SK-N-SH (cell line): ENCODE data around the gene ZYG11B. TPM values are rescaled to one million over a fixed set of nuclear protein-coding genes. Genes with fewer than 3 reads are reported as not detected.

ENCODE experiments used
- CTCF ChIA-PET: fragments of 300-600, 350-600 bp; formaldehyde crosslinking; extraction: SDS; loops from one replicate; lab custom pipeline; 2021; lab: Yijun Ruan, JAX
- POLR2A ChIA-PET: fragments of 350-600 bp; sonication (Branson Sonifier 250); formaldehyde crosslinking; extraction: SDS; loops from one replicate; lab custom pipeline; 2020; ENCODE audit warnings: antibody characterized with exemption, inconsistent platforms; lab: Yijun Ruan, JAX
- DNase-seq: peaks from one replicate; pipeline ENCODE4 v3.0.0; 2012
- H2AFZ ChIP-seq: fragments of 200-600 bp; sonication (generic); 2 replicates; pipeline ENCODE4 v1.8.1; 2016; ENCODE audit warnings: antibody characterized with exemption, mild to moderate bottlenecking, low read depth
- H3F3A ChIP-seq: fragments of 200-600 bp; sonication (generic); replicated peaks from 2 replicates; pipeline ENCODE3; 2016; ENCODE audit warnings: antibody characterized with exemption, mild to moderate bottlenecking; ENCODE audit not compliant: insufficient read depth
- H3K27ac ChIP-seq, 2 experiments: fragments of 200-500 bp in 1 of 2; fragments of 200-600 bp in 1 of 2; sonication (Bioruptor generic) in 1 of 2; sonication (generic), shearing (Covaris generic) in 1 of 2; 2 replicates each; pipeline versions ENCODE4 v1.5.1 to v1.6.1; 2014 to 2016; ENCODE audit warnings: low read depth in 2 of 2, inconsistent platforms in 1 of 2, low read length in 1 of 2, mild to moderate bottlenecking in 1 of 2, mixed read lengths in 1 of 2
- H3K27me3 ChIP-seq: fragments of 200-600 bp; sonication (generic), shearing (Covaris generic); 2 replicates; pipeline ENCODE4 v1.6.1; 2016; ENCODE audit warnings: mixed run types; ENCODE audit not compliant: insufficient read depth
- H3K36me3 ChIP-seq, 2 experiments: fragments of 200-500 bp in 1 of 2; fragments of 200-600 bp in 1 of 2; sonication (Bioruptor generic) in 1 of 2; sonication (generic) in 1 of 2; replicated peaks in 1 of 2; 2 replicates each; pipeline versions ENCODE3 to v1.5.1; 2014 to 2016; ENCODE audit warnings: low read length in 1 of 2, mild to moderate bottlenecking in 1 of 2; ENCODE audit not compliant: insufficient read depth in 2 of 2, control insufficient read depth in 1 of 2
- H3K4me1 ChIP-seq, 2 experiments: fragments of 200-500 bp in 1 of 2; fragments of 200-600 bp in 1 of 2; sonication (Bioruptor generic) in 1 of 2; sonication (generic), shearing (Covaris generic) in 1 of 2; 2 replicates each; pipeline versions ENCODE4 v1.5.1 to v1.6.1; 2014 to 2016; ENCODE audit warnings: low read depth in 1 of 2, low read length in 1 of 2, mixed run types in 1 of 2; ENCODE audit not compliant: insufficient read depth in 2 of 2, control insufficient read depth in 1 of 2
- H3K4me2 ChIP-seq: fragments of 200-600 bp; sonication (generic), shearing (Covaris generic); 2 replicates; pipeline ENCODE4 v1.6.1; 2017; ENCODE audit warnings: mixed run types
- H3K4me3 ChIP-seq, 2 experiments: fragments of 200-500 bp in 1 of 2; fragments of 200-600 bp in 1 of 2; sonication (Bioruptor generic) in 1 of 2; sonication (generic), shearing (Covaris generic) in 1 of 2; 2 replicates each; pipeline versions ENCODE4 v1.5.1 to v1.8.1; 2014 to 2016; ENCODE audit warnings: low read depth in 2 of 2, inconsistent platforms in 1 of 2, low read length in 1 of 2, mild to moderate bottlenecking in 1 of 2, mixed read lengths in 1 of 2, moderate library complexity in 1 of 2
- H3K79me2 ChIP-seq: fragments of 200-600 bp; sonication (generic); 2 replicates; pipeline ENCODE4 v1.8.1; 2017; ENCODE audit warnings: mild to moderate bottlenecking; ENCODE audit not compliant: insufficient read depth
- H3K9ac ChIP-seq: fragments of 200-600 bp; sonication (generic); 2 replicates; pipeline ENCODE4 v1.6.1; 2017; ENCODE audit warnings: mixed run types
- H3K9me2 ChIP-seq: fragments of 200-600 bp; sonication (generic); 2 replicates; pipeline ENCODE4 v1.6.1; 2017; ENCODE audit warnings: mixed run types
- H3K9me3 ChIP-seq: fragments of 200-600 bp; sonication (generic); 2 replicates; pipeline ENCODE4 v1.6.1; 2017; ENCODE audit warnings: mixed run types, mild to moderate bottlenecking, moderate library complexity
- H4K20me1 ChIP-seq: fragments of 200-600 bp; sonication (generic); 2 replicates; pipeline ENCODE4 v1.6.1; 2017; ENCODE audit warnings: mild to moderate bottlenecking, mixed run types; ENCODE audit not compliant: insufficient read depth
- CHD2 ChIP-seq: fragments of 150-350 bp; IDR thresholded peaks from 2 replicates; pipeline ENCODE4 v1.6.1; 2018; ENCODE audit warnings: low read length; ENCODE audit not compliant: partially characterized antibody
- ELF1 ChIP-seq: IDR thresholded peaks from 2 replicates; pipeline ENCODE4 v1.4.0; 2012
- EP300 ChIP-seq, 2 experiments: IDR thresholded peaks; 2 replicates each; pipeline versions ENCODE4 v1.4.0 to v1.6.1; 2012; ENCODE audit warnings: borderline replicate concordance in 1 of 2, low read depth in 1 of 2, low read length in 1 of 2
- EZH2phosphoT487 ChIP-seq: fragments of 200-600 bp; sonication (generic); IDR thresholded peaks from 2 replicates; pipeline ENCODE4 v1.6.1; 2017; ENCODE audit warnings: low read depth, mixed run types, mild to moderate bottlenecking, antibody characterized with exemption, moderate library complexity, borderline replicate concordance
- FOXJ3 ChIP-seq: sonication (generic); formaldehyde crosslinking; IDR thresholded peaks from 2 replicates; pipeline ENCODE4 v1.5.1; 2020; ENCODE audit warnings: mild to moderate bottlenecking, missing genetic modification reagents
- FOXM1 ChIP-seq: IDR thresholded peaks from 2 replicates; pipeline ENCODE4 v1.4.0; 2012; ENCODE audit warnings: low read depth, mild to moderate bottlenecking
- GATA2 ChIP-seq: sonication (generic); formaldehyde crosslinking; IDR thresholded peaks from 2 replicates; pipeline ENCODE4 v1.5.0; 2020; ENCODE audit warnings: mild to moderate bottlenecking, missing genetic modification reagents
- JUND ChIP-seq: IDR thresholded peaks from 2 replicates; pipeline ENCODE4 v1.4.0; 2012
- MAX ChIP-seq: IDR thresholded peaks from 2 replicates; pipeline ENCODE4 v1.4.0; 2012; ENCODE audit warnings: low read depth
- MXI1 ChIP-seq: IDR thresholded peaks from 2 replicates; pipeline ENCODE4 v1.6.1; 2012; ENCODE audit warnings: mild to moderate bottlenecking, low read depth, low read length, improper control_type of control experiment
- NRF1 ChIP-seq: IDR thresholded peaks from 2 replicates; pipeline ENCODE4 v1.6.1; 2012; ENCODE audit warnings: low read depth, mild to moderate bottlenecking, low read length
- POLR2AphosphoS5 ChIP-seq: IDR thresholded peaks from 2 replicates; pipeline ENCODE4 v1.6.1; 2012; ENCODE audit warnings: low read depth, low read length
- RAD21 ChIP-seq: IDR thresholded peaks from 2 replicates; pipeline ENCODE4 v1.6.1; 2012; ENCODE audit warnings: mild to moderate bottlenecking, low read length
- RXRA ChIP-seq: IDR thresholded peaks from 2 replicates; pipeline ENCODE4 v1.4.0; 2012; ENCODE audit warnings: low read depth, mild to moderate bottlenecking, borderline replicate concordance
- SIN3A ChIP-seq: IDR thresholded peaks from 2 replicates; pipeline ENCODE4 v1.6.1; 2012; ENCODE audit warnings: low read depth, mild to moderate bottlenecking, low read length, moderate library complexity, borderline replicate concordance
- TCF12 ChIP-seq: IDR thresholded peaks from 2 replicates; pipeline ENCODE4 v1.4.0; 2012
- YY1 ChIP-seq: IDR thresholded peaks from 2 replicates; pipeline ENCODE4 v1.4.0; 2012; ENCODE audit warnings: low read depth, mild to moderate bottlenecking
- WGBS: methylation state at CpG from one replicate; pipeline ENCODE4 v1.1.6; 2017; ENCODE audit warnings: low lambda C conversion rate; 5-methylcytosine and 5-hydroxymethylcytosine counted together
- polyA plus RNA-seq, 3 experiments: library from polyadenylated mRNA; depleted of rRNA; stranded (reverse); fragments of >200 nt; gene quantifications; 2 replicates each; pipeline ENCODE4 v1.2.3, GENCODE V29; 2012
- TF ChIP-seq, protein P1 (sequence below): IDR thresholded peaks from 2 replicates; pipeline ENCODE4 v1.4.0; 2012; ENCODE audit warnings: low read depth, borderline replicate concordance
- TF ChIP-seq, protein P2 (sequence below): IDR thresholded peaks from 2 replicates; pipeline ENCODE4; 2012

The ZYG11B gene
- polyA plus RNA-seq, 1 of the 3 experiments (the other 2 are of a cell fraction): 5.8 TPM

- TF ChIP-seq YY1: no peak
- no peaks in the 10 kb centered on the region for H3F3A ChIP-seq
- peaks cover 5 to 8% of the 10 kb centered on the region in 2 experiments for H3K36me3 ChIP-seq
- no peak overlapping the region for H3K27ac ChIP-seq
- no peaks in the 10 kb centered on the region for H3K9me2 ChIP-seq
- H3K4me2 ChIP-seq: no peak overlapping the region
- H4K20me1 ChIP-seq: no peaks in the 10 kb centered on the region
- no peaks in the 10 kb centered on the region for H3K9me3 ChIP-seq
- no peak overlapping the region for H3K4me3 ChIP-seq
- H2AFZ ChIP-seq: no peak overlapping the region
- no peaks in the 10 kb centered on the region for H3K79me2 ChIP-seq
- H3K27me3 ChIP-seq: no peaks in the 10 kb centered on the region
- WGBS: 86% methylated on average over 4 of the region's 4 CpGs
- H3K9ac ChIP-seq: no peak overlapping the region
- ChIA-PET POLR2A (no interaction called here), CTCF (no interaction called here)
- DNase-seq: no peak
- H3K4me1 ChIP-seq: peaks cover 0 to 3% of the 10 kb centered on the region in 2 experiments; a peak in 1 of 4 replicates
Observed at GRCh38 chr1:52681136-52681535, 45.1 kb upstream of the ZYG11B start.

DNA sequence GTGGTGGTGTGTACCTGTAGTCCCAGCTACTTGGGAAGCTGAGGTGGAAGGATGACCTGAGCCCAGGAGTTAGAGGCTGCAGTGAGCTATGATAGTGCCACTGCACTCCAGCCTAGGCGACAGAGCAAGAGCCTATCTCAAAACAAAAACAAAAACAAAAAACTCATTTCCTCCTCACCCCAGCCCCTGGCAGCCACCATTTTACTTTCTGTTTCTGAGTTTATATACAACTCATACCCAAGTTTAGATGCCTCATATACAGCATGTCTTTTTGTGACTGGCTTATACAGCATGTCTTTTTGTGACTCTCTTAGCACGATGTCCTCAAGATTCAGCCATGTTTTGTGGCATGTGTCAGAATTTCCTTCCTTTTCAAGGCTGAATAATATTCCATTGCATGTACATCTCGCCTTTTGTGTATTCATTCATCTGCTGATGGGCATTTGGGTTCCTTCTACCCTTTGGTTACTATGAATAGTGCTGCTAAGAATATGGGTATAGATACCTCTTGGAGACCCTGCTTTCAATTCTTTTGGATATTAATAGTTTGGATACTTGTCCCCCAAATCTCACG, 42.8 kb upstream of the ZYG11B start:
- CTCF ChIA-PET: no interaction called here

DNA sequence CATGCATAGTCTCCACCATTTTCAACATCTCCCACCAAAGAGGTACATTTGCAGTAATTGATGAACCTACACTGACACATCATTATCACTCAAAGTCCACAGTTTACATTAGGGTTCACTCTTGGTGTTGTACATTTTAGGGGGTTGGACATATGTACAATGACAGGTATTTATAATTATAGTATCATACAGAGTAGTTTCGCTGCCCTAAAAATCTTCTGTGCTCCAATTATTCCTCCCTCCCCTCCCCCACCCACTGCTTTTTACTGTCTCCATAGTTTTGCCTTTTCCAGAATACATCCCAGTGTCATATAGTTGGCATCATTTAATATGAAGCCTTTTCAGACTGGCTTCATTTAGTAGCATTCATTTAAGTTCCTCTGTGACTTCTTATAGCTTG, 41.7 kb upstream of the ZYG11B start:
- no peaks in the 10 kb centered on the region for H4K20me1 ChIP-seq
- no peaks in the 10 kb centered on the region for H3K79me2 ChIP-seq
- WGBS: 90% methylated on average over 1 of the region's 1 CpG
- H3K27me3 ChIP-seq: no peaks in the 10 kb centered on the region
- H3K4me2 ChIP-seq: no peak overlapping the region
- TF ChIP-seq POLR2AphosphoS5 (no peak), GATA2 (CRISPR knock-in tag) (no peak), NRF1 (no peak), EZH2phosphoT487 (no peak), FOXM1 (no peak), CHD2 (no peak), FOXJ3 (CRISPR knock-in tag) (no peak), JUND (no peak), MXI1 (no peak), RAD21 (no peak), MAX (no peak), YY1 (no peak)
- TF ChIP-seq, protein P1, sequence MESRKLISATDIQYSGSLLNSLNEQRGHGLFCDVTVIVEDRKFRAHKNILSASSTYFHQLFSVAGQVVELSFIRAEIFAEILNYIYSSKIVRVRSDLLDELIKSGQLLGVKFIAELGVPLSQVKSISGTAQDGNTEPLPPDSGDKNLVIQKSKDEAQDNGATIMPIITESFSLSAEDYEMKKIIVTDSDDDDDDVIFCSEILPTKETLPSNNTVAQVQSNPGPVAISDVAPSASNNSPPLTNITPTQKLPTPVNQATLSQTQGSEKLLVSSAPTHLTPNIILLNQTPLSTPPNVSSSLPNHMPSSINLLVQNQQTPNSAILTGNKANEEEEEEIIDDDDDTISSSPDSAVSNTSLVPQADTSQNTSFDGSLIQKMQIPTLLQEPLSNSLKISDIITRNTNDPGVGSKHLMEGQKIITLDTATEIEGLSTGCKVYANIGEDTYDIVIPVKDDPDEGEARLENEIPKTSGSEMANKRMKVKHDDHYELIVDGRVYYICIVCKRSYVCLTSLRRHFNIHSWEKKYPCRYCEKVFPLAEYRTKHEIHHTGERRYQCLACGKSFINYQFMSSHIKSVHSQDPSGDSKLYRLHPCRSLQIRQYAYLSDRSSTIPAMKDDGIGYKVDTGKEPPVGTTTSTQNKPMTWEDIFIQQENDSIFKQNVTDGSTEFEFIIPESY: no peak
- H3F3A ChIP-seq: peaks cover 4% of the 10 kb centered on the region
- ChIA-PET CTCF (interaction anchor here (2.4 to 2.7 kb wide), 2 partner anchors 131 to 280 kb away, joined by 14 to 15 read pairs; partner anchors contain the start of genes ORC1, PRPF38A and TUT4), POLR2A (no interaction called here)
- H3K27ac ChIP-seq: no peak overlapping the region
- no peak overlapping the region for H3K9ac ChIP-seq
- no peaks in the 10 kb centered on the region for H3K9me2 ChIP-seq
- H3K9me3 ChIP-seq: no peaks in the 10 kb centered on the region
- no peak overlapping the region for H2AFZ ChIP-seq
- no peak for DNase-seq
- no peaks in the 10 kb centered on the region for H3K4me1 ChIP-seq
- peaks cover 22 to 23% of the 10 kb centered on the region in 2 experiments for H3K36me3 ChIP-seq
- H3K4me3 ChIP-seq: no peak overlapping the region

More for the DNA sequence above, 42.8 kb upstream of the ZYG11B start:
- Histone ChIP-seq H3K9me3 (no peaks in the 10 kb centered on the region), H3K4me2 (no peak overlapping the region), H3K4me3 (no peak overlapping the region), H3K9ac (no peak overlapping the region), H3K79me2 (no peaks in the 10 kb centered on the region), H3K9me2 (no peaks in the 10 kb centered on the region), H3K27me3 (no peaks in the 10 kb centered on the region), H3K4me1 (no peaks in the 10 kb centered on the region), H3F3A (peaks cover 4% of the 10 kb centered on the region)
- DNase-seq: no peak
- POLR2A ChIA-PET: no interaction called here
- TF ChIP-seq SIN3A: no peak
- TF ChIP-seq MAX: no peak
- no peak for TF ChIP-seq RXRA
- no peak for TF ChIP-seq ELF1
- no peak for TF ChIP-seq EP300 (IDR thresholded peaks at IDR 0.05; ENCODE audit: borderline replicate concordance in 1 of 2, low read depth in 1 of 2, low read length in 1 of 2)
- no peak for TF ChIP-seq TCF12
- TF ChIP-seq, protein P2, sequence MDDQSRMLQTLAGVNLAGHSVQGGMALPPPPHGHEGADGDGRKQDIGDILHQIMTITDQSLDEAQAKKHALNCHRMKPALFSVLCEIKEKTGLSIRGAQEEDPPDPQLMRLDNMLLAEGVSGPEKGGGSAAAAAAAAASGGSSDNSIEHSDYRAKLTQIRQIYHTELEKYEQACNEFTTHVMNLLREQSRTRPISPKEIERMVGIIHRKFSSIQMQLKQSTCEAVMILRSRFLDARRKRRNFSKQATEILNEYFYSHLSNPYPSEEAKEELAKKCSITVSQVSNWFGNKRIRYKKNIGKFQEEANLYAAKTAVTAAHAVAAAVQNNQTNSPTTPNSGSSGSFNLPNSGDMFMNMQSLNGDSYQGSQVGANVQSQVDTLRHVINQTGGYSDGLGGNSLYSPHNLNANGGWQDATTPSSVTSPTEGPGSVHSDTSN: no peak
- no peak for TF ChIP-seq POLR2AphosphoS5
- no peak for TF ChIP-seq FOXM1
- TF ChIP-seq, all 33 proteins: peak for 0
- WGBS: 94% methylated on average over 4 of the region's 4 CpGs
- H3K36me3 ChIP-seq: peaks cover 19 to 22% of the 10 kb centered on the region in 2 experiments
- H4K20me1 ChIP-seq: no peaks in the 10 kb centered on the region
- no peak overlapping the region for H2AFZ ChIP-seq
- no peak overlapping the region for H3K27ac ChIP-seq
